GM12874 (cell line): Measurements from ENCODE around the gene SEMA4B.

Experiments
- TF ChIP-seq, protein P1 (sequence below): IDR thresholded peaks from 2 replicates; pipeline ENCODE4 v1.5.1; 2011; ENCODE audit warnings: low read depth, mild to moderate bottlenecking, control low read depth, low read length, moderate library complexity; ENCODE audit not compliant: insufficient read depth

Gene SEMA4B

GRCh38 chr15:90191794-90192509, 9.2 kb upstream of the SEMA4B start:
- TF ChIP-seq, protein P1, sequence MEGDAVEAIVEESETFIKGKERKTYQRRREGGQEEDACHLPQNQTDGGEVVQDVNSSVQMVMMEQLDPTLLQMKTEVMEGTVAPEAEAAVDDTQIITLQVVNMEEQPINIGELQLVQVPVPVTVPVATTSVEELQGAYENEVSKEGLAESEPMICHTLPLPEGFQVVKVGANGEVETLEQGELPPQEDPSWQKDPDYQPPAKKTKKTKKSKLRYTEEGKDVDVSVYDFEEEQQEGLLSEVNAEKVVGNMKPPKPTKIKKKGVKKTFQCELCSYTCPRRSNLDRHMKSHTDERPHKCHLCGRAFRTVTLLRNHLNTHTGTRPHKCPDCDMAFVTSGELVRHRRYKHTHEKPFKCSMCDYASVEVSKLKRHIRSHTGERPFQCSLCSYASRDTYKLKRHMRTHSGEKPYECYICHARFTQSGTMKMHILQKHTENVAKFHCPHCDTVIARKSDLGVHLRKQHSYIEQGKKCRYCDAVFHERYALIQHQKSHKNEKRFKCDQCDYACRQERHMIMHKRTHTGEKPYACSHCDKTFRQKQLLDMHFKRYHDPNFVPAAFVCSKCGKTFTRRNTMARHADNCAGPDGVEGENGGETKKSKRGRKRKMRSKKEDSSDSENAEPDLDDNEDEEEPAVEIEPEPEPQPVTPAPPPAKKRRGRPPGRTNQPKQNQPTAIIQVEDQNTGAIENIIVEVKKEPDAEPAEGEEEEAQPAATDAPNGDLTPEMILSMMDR, result no peak

DNA sequence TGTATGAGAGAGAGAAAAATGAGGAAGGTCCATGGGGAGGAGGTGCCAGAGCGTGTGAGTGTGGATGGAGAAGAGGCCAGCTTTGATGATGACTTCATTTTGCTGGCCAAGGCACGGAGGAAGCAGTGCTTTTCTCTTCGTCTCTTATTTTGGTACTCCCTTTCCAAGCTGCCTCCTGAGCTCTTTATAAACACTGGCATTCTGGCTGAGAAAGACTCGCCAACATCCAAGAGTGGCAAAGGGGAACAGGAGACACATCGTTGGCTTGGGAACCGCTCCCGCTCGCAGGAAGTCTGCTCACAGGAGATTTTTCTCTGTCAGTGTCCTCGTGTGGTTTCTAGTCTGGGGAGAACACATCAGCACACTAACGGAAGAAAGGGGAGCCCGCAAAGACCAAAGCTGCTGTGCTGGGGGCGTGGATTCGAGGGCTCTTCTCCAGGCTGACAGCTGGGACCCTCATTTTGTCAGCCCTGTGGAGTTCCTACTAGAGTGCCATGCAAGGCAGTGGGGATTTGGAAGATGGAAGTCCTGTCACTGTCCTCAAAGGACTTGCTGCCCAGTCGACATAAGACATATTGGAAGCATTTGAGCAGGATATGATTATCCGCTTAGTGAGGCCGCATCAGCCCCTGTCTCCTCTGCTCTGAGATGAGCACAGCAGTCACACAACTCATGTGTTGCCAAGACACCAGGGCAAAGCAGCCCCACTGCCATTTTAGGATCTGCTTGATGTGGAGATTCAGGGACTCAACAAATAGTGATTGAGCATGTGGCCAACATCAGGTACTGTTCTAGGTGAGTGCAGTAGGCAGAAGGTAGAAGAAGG, 8.0 kb upstream of the SEMA4B start:
- TF ChIP-seq, protein P1, result no peak

DNA sequence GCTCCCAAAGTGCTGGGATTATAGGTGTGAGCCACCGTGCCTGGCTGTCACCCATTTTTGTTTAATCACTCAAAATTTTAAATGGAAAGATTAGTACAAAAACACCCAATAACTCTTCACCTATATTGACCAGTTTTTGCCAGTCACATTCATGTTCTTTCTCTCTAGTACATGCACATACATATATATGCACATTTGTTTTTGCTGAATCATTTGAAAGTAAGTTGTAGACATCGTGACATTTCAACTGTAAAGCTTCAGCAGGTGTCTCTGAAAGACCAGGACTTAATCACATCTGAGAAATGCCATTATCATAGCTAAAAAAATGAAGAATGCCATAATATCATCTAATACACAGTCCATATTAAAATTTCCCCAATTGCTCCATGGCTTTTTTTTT, 6.5 kb upstream of the SEMA4B start:
- TF ChIP-seq, protein P1, result no peak

- TF ChIP-seq, protein P1, result no peak
Measured at GRCh38 chr15:90200534-90201129, 498 bp upstream of the SEMA4B start.

GRCh38 chr15:90201944-90202375, 830 bp downstream of the SEMA4B start:
- TF ChIP-seq, protein P1, result no peak

DNA sequence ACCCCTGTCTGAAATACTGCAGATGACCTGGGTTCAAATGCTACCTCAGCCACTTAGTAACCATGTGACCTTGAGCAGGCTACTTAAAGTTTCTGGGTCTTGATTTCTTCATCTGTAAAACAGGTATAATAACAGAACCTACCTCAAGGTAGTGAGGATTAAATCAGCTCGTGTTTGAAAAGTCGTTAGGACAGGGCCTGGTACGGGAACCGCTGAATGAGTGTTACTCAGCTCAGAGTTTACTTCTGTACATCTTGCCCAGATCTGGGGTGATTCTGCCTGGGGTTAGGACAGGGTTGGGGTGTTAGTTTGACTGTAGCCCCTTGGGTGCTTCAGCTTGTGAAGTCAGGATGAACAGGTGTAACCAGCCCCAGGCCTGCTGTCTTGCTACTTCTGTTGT, 1.8 kb downstream of the SEMA4B start:
- TF ChIP-seq, protein P1, result no peak

GRCh38 chr15:90203473-90203872, 2.3 kb downstream of the SEMA4B start:
- TF ChIP-seq, protein P1, result no peak
